ENCODE data around the gene CSTPP1.
"Not testable (repeated sequence)": the region's sequence is repeated elsewhere in the genome, so short reads cannot be mapped to it uniquely, and the experiment has no call there.

CSTPP1 gene

GRCh38 chr11:47098223-47098622, 161.7 kb downstream of the CSTPP1 start:
- DNase-seq (ENCODE audit: low read depth in 3 of 3, low spot score in 1 of 3), result not testable (repeated sequence)

- DNase-seq (ENCODE audit: low read depth in 3 of 3, low spot score in 1 of 3), result no peak
Measured at GRCh38 chr11:47099214-47099917, 162.8 kb downstream of the CSTPP1 start.

- no peak for DNase-seq (ENCODE audit: low read depth in 3 of 3, low spot score in 1 of 3)
Measured at GRCh38 chr11:47099918-47100315, 163.4 kb downstream of the CSTPP1 start.

GRCh38 chr11:47101406-47101805, 164.8 kb downstream of the CSTPP1 start:
- DNase-seq (ENCODE audit: low read depth in 3 of 3, low spot score in 1 of 3), result no peak

GRCh38 chr11:47104261-47104950, 167.8 kb downstream of the CSTPP1 start:
- no peak for DNase-seq (ENCODE audit: low read depth in 3 of 3, low spot score in 1 of 3)

GRCh38 chr11:47105541-47105940, 169.0 kb downstream of the CSTPP1 start:
- DNase-seq (ENCODE audit: low read depth in 3 of 3, low spot score in 1 of 3), result no peak

GRCh38 chr11:47105974-47106373, 169.4 kb downstream of the CSTPP1 start:
- no peak for DNase-seq (ENCODE audit: low read depth in 3 of 3, low spot score in 1 of 3)

GRCh38 chr11:47106798-47107411, 170.3 kb downstream of the CSTPP1 start:
- DNase-seq (ENCODE audit: low read depth in 3 of 3, low spot score in 1 of 3), result no peak

GRCh38 chr11:47107744-47108143, 171.2 kb downstream of the CSTPP1 start:
- no peak for DNase-seq (ENCODE audit: low read depth in 3 of 3, low spot score in 1 of 3)

GRCh38 chr11:47108214-47108613, 171.7 kb downstream of the CSTPP1 start:
- DNase-seq (ENCODE audit: low read depth in 3 of 3, low spot score in 1 of 3), result no peak

GRCh38 chr11:47109051-47109726, 172.6 kb downstream of the CSTPP1 start:
- no peak for DNase-seq (ENCODE audit: low read depth in 3 of 3, low spot score in 1 of 3)

- no peak for DNase-seq (ENCODE audit: low read depth in 3 of 3, low spot score in 1 of 3)
Measured at GRCh38 chr11:47109727-47110246, 173.2 kb downstream of the CSTPP1 start.

GRCh38 chr11:47111318-47111804, 174.8 kb downstream of the CSTPP1 start:
- no peak for DNase-seq (ENCODE audit: low read depth in 3 of 3, low spot score in 1 of 3)

- not testable (repeated sequence) for DNase-seq (ENCODE audit: low read depth in 3 of 3, low spot score in 1 of 3)
Measured at GRCh38 chr11:47112941-47113340, 176.4 kb downstream of the CSTPP1 start.

- peak in 2 of 3 donors; percentile 25 to 31 for DNase-seq (ENCODE audit: low read depth in 3 of 3, low spot score in 1 of 3)
Measured at GRCh38 chr11:47118958-47119688, 182.6 kb downstream of the CSTPP1 start.

- DNase-seq (ENCODE audit: low read depth in 3 of 3, low spot score in 1 of 3), result no peak
Measured at GRCh38 chr11:47121056-47121455, 184.5 kb downstream of the CSTPP1 start.

GRCh38 chr11:47121731-47122130, 185.2 kb downstream of the CSTPP1 start:
- DNase-seq (ENCODE audit: low read depth in 3 of 3, low spot score in 1 of 3), result no peak

GRCh38 chr11:47123094-47123493, 186.5 kb downstream of the CSTPP1 start:
- DNase-seq (ENCODE audit: low read depth in 3 of 3, low spot score in 1 of 3), result no peak

- DNase-seq (ENCODE audit: low read depth in 3 of 3, low spot score in 1 of 3), result no peak
Measured at GRCh38 chr11:47124675-47125074, 188.1 kb downstream of the CSTPP1 start.

GRCh38 chr11:47125083-47125482, 188.5 kb downstream of the CSTPP1 start:
- DNase-seq (ENCODE audit: low read depth in 3 of 3, low spot score in 1 of 3), result no peak

GRCh38 chr11:47127213-47127612, 190.7 kb downstream of the CSTPP1 start:
- DNase-seq (ENCODE audit: low read depth in 3 of 3, low spot score in 1 of 3), result no peak
